HFFc6 (cell line): ENCODE measurements around the gene SLC45A2. TPM values are rescaled to one million over a fixed set of nuclear protein-coding genes. Genes with fewer than 3 reads are reported as not detected.
"Not testable (repeated sequence)": the region's sequence is repeated elsewhere in the genome, so short reads cannot be mapped to it uniquely, and the experiment has no call there.

Experiments
- DNase-seq: peaks from one replicate; pipeline ENCODE4 v3.0.0-alpha.2; 2018
- H3K27ac Mint-ChIP-seq: 2 replicates; pipeline ENCODE4 v1.8.0; 2020; ENCODE audit warnings: mild to moderate bottlenecking, mixed read lengths
- H3K27me3 Mint-ChIP-seq: 2 replicates; pipeline ENCODE4 v1.8.0; 2021; ENCODE audit warnings: mild to moderate bottlenecking, moderate library complexity, mixed read lengths; ENCODE audit not compliant: insufficient read depth
- H3K36me3 Mint-ChIP-seq: 2 replicates; pipeline ENCODE4 v1.8.0; 2021; ENCODE audit warnings: low read depth, mixed read lengths
- H3K4me1 Mint-ChIP-seq: 2 replicates; pipeline ENCODE4 v1.8.0; 2020; ENCODE audit warnings: low read depth, mixed read lengths
- H3K4me3 Mint-ChIP-seq: 2 replicates; pipeline ENCODE4 v1.8.0; 2020; ENCODE audit warnings: mild to moderate bottlenecking, moderate library complexity, mixed read lengths
- H3K9me3 Mint-ChIP-seq: 2 replicates; pipeline ENCODE4 v1.8.0; 2020; ENCODE audit warnings: mild to moderate bottlenecking, mixed read lengths
- total RNA-seq, 6 experiments: library from RNA; stranded (reverse); fragmentation: NEBNext Ultra II Directional; extraction: Animal tissue kit (Norgen Biotek cat#: 25700); gene quantifications; 2 replicates in 1 of 6; 3 replicates in 5 of 6; pipeline ENCODE4 v1.2.3, GENCODE V29; 2021
- TF ChIP-seq, protein P1 (sequence below): fragments of 200-600 bp; sonication (generic); IDR thresholded peaks from 2 replicates; pipeline ENCODE4 v1.5.0; 2021; ENCODE audit warnings: antibody characterized with exemption, mild to moderate bottlenecking

Gene SLC45A2
- total RNA-seq, 6 experiments from 2014 or later, result not detected

DNA sequence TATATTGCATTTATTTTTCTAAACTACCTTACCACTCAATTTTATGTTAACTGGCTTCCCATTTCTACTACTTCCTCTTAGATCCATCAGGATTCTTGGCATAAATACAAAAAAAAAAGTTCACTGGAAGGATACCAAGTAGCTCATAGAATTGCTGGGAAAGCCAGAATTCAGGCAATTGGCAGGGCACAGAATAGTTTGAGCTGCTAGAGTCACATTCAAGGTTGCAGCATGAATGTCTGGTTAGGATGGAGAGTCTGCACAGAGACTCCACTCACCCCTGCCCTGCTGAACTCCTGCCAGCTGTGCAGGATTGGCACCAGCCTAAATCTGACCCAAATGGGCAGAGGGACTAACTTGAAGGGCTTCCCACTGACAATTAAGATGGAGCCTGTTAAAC, 28.3 kb upstream of the SLC45A2 start:
- Mint-ChIP-seq H3K27ac (no peak overlapping the region), H3K27me3 (no peaks in the 10 kb centered on the region)
- DNase-seq, result no peak

DNA sequence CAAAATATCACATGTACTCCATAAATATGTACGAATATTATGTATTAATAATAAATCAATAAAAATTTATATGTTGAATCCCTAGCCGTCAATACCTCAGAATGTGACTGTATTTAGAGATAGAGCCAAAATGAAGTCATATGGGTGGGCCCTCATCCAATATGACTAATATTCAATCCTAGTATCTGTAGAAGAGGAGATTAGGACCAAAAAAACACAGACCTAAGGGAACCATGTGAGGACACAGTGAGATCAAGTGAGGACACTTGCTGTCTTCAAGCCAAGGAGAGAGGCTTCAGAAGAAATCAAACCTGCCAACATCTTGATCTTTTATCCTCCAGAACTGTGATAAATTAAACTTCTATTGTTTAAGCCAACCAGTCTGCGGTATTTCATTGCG, 27.0 kb upstream of the SLC45A2 start:
- TF ChIP-seq, protein P1, sequence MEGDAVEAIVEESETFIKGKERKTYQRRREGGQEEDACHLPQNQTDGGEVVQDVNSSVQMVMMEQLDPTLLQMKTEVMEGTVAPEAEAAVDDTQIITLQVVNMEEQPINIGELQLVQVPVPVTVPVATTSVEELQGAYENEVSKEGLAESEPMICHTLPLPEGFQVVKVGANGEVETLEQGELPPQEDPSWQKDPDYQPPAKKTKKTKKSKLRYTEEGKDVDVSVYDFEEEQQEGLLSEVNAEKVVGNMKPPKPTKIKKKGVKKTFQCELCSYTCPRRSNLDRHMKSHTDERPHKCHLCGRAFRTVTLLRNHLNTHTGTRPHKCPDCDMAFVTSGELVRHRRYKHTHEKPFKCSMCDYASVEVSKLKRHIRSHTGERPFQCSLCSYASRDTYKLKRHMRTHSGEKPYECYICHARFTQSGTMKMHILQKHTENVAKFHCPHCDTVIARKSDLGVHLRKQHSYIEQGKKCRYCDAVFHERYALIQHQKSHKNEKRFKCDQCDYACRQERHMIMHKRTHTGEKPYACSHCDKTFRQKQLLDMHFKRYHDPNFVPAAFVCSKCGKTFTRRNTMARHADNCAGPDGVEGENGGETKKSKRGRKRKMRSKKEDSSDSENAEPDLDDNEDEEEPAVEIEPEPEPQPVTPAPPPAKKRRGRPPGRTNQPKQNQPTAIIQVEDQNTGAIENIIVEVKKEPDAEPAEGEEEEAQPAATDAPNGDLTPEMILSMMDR, result no peak
- DNase-seq, result no peak
- Mint-ChIP-seq H3K4me1 (peaks cover 53% of the 10 kb centered on the region), H3K4me3 (no peak overlapping the region), H3K9me3 (no peaks in the 10 kb centered on the region), H3K36me3 (no peaks in the 10 kb centered on the region), H3K27me3 (no peaks in the 10 kb centered on the region), H3K27ac (no peak overlapping the region)

More for the DNA sequence above, 28.3 kb upstream of the SLC45A2 start:
- TF ChIP-seq, protein P1, result no peak
- Mint-ChIP-seq H3K4me1 (peaks cover 46% of the 10 kb centered on the region), H3K36me3 (no peaks in the 10 kb centered on the region), H3K4me3 (no peak overlapping the region), H3K9me3 (no peaks in the 10 kb centered on the region)

DNA sequence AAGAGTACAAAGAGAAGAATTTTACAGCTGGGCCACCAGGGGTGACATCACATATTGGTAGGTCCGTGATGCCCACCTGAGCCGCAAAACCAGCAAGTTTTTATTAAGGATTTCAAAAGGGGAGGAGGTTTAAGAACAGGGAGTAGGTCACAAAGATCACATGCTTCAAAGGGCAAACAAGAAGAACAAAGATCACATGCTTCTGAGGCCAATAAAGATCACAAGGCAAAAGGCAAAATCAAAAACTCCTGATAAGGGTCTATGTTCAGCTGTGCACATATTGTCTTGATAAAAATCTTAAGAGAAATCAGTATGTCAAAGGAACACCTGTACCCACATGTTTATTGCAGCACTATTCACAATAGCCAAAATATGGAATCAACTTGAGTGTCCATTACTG, 25.7 kb upstream of the SLC45A2 start:
- H3K36me3 Mint-ChIP-seq, H3K27ac Mint-ChIP-seq, H3K4me3 Mint-ChIP-seq, H3K9me3 Mint-ChIP-seq, H3K27me3 Mint-ChIP-seq, DNase-seq: not testable (repeated sequence)
- peaks cover 67% of the 10 kb centered on the region for H3K4me1 Mint-ChIP-seq
- TF ChIP-seq, protein P1, result peak; percentile 22

DNA sequence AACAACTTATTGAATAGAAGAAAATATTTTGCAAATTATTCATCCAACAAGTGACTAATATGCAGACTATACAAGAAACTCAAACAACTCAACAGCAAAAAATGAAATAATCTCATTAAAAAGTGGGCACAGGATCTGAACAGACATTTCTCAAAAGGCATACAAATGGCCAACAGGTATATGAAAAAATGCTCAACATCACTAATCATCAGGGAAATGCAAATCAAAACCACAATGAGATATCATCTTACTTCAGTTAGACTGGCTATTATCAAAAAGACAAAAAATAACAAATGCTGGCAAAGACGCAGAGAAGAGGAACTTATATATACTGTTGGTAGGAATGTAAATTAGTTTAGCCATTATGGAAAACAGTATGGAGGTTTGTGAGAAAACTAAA, 25.1 kb upstream of the SLC45A2 start:
- DNase-seq, result peak; percentile 22
- TF ChIP-seq, protein P1, result no peak
- Mint-ChIP-seq H3K27me3 (no peaks in the 10 kb centered on the region), H3K4me1 (peaks cover 69% of the 10 kb centered on the region), H3K4me3 (peak overlapping the region; percentile 97; the same call in 1 of the 2 replicates), H3K36me3 (no peaks in the 10 kb centered on the region), H3K27ac (peak overlapping the region; percentile 83; the same call in 1 of the 2 replicates), H3K9me3 (no peaks in the 10 kb centered on the region)

DNA sequence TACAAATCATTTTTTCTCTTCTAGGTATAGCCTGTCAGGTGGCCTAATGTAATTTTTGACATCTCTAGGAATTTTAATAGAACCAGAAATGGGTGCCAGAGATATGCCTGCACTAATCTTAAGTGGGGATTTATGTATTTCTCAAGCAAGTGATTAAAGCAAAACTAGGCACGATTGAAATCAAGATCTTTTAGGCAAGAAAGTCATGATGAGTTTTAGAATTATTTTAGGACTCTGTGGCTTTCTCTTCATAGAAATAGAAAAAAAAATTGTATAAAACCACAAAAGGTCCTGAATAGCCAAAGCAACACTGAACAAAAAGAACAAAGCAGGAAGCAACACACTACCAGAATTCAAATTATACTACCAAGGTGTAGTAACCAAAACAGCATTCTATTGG, 24.3 kb upstream of the SLC45A2 start:
- H3K4me1 Mint-ChIP-seq, result peaks cover 73% of the 10 kb centered on the region
- H3K27me3 Mint-ChIP-seq, result no peaks in the 10 kb centered on the region

More for the DNA sequence above, 24.3 kb upstream of the SLC45A2 start:
- DNase-seq, result no peak
- peak overlapping the region; percentile 97 for H3K4me3 Mint-ChIP-seq
- peak overlapping the region; percentile 83 for H3K27ac Mint-ChIP-seq
- TF ChIP-seq, protein P1, result no peak
- H3K36me3 Mint-ChIP-seq, result peaks cover 3% of the 10 kb centered on the region; the same call in 1 of the 2 replicates
- H3K9me3 Mint-ChIP-seq, result no peaks in the 10 kb centered on the region
